HFFc6 (cell line): Measurements from ENCODE around the gene CD58. TPM values are rescaled to one million over a fixed set of nuclear protein-coding genes. Genes with fewer than 3 reads are reported as not detected.

Source experiments
- DNase-seq: peaks from one replicate; pipeline ENCODE4 v3.0.0-alpha.2; 2018
- H3K27ac Mint-ChIP-seq: 2 replicates; pipeline ENCODE4 v1.8.0; 2020; ENCODE audit warnings: mild to moderate bottlenecking, mixed read lengths
- H3K27me3 Mint-ChIP-seq: 2 replicates; pipeline ENCODE4 v1.8.0; 2021; ENCODE audit warnings: mild to moderate bottlenecking, moderate library complexity, mixed read lengths; ENCODE audit not compliant: insufficient read depth
- H3K36me3 Mint-ChIP-seq: 2 replicates; pipeline ENCODE4 v1.8.0; 2021; ENCODE audit warnings: low read depth, mixed read lengths
- H3K4me1 Mint-ChIP-seq: 2 replicates; pipeline ENCODE4 v1.8.0; 2020; ENCODE audit warnings: low read depth, mixed read lengths
- H3K4me3 Mint-ChIP-seq: 2 replicates; pipeline ENCODE4 v1.8.0; 2020; ENCODE audit warnings: mild to moderate bottlenecking, moderate library complexity, mixed read lengths
- H3K9me3 Mint-ChIP-seq: 2 replicates; pipeline ENCODE4 v1.8.0; 2020; ENCODE audit warnings: mild to moderate bottlenecking, mixed read lengths
- CTCF ChIP-seq: fragments of 200-600 bp; sonication (generic); IDR thresholded peaks from 2 replicates; pipeline ENCODE4 v1.5.0; 2021; ENCODE audit warnings: antibody characterized with exemption, mild to moderate bottlenecking
- total RNA-seq, 6 experiments: library from RNA; stranded (reverse); fragmentation: NEBNext Ultra II Directional; extraction: Animal tissue kit (Norgen Biotek cat#: 25700); gene quantifications; 2 replicates in 1 of 6; 3 replicates in 5 of 6; pipeline ENCODE4 v1.2.3, GENCODE V29; 2021

Gene CD58
- total RNA-seq, 6 experiments from 2014 or later: 6.6 to 9.5 (median 8.5) TPM

- H3K36me3 Mint-ChIP-seq: peaks cover 7% of the 10 kb centered on the region; the same call in 1 of the 2 replicates
- TF ChIP-seq CTCF: no peak
- H3K9me3 Mint-ChIP-seq: no peaks in the 10 kb centered on the region
- H3K4me1 Mint-ChIP-seq: peaks cover 56% of the 10 kb centered on the region
- H3K4me3 Mint-ChIP-seq: no peak overlapping the region
- peaks cover 6% of the 10 kb centered on the region for H3K27me3 Mint-ChIP-seq
- DNase-seq: no peak
- no peak overlapping the region for H3K27ac Mint-ChIP-seq
These were observed 78.4 kb downstream of the CD58 start for GRCh38 chr1:116492358-116492811.

GRCh38 chr1:116491700-116492357 lies 79.0 kb downstream of the CD58 start:
- H3K4me1 Mint-ChIP-seq: peaks cover 58% of the 10 kb centered on the region
- H3K27ac Mint-ChIP-seq: no peak overlapping the region
- H3K9me3 Mint-ChIP-seq: no peaks in the 10 kb centered on the region
- no peak for TF ChIP-seq CTCF
- DNase-seq: no peak
- H3K36me3 Mint-ChIP-seq: peaks cover 7% of the 10 kb centered on the region; the same call in 1 of the 2 replicates
- peaks cover 6% of the 10 kb centered on the region for H3K27me3 Mint-ChIP-seq
- no peak overlapping the region for H3K4me3 Mint-ChIP-seq

GRCh38 chr1:116490588-116490987 lies 80.2 kb downstream of the CD58 start:
- no peak for TF ChIP-seq CTCF
- Mint-ChIP-seq H3K27ac (no peak overlapping the region), H3K36me3 (peaks cover 7% of the 10 kb centered on the region; the same call in 1 of the 2 replicates), H3K9me3 (no peaks in the 10 kb centered on the region), H3K27me3 (peaks cover 4% of the 10 kb centered on the region; the same call in 1 of the 2 replicates), H3K4me1 (peaks cover 63% of the 10 kb centered on the region), H3K4me3 (no peak overlapping the region)
- no peak for DNase-seq

- H3K4me1 Mint-ChIP-seq: peaks cover 65% of the 10 kb centered on the region
- TF ChIP-seq CTCF: no peak
- DNase-seq: no peak
- no peak overlapping the region for H3K4me3 Mint-ChIP-seq
- no peak overlapping the region for H3K27ac Mint-ChIP-seq
- no peaks in the 10 kb centered on the region for H3K9me3 Mint-ChIP-seq
- peaks cover 7% of the 10 kb centered on the region; the same call in 1 of the 2 replicates for H3K36me3 Mint-ChIP-seq
- peaks cover 4% of the 10 kb centered on the region; the same call in 1 of the 2 replicates for H3K27me3 Mint-ChIP-seq
These were observed 81.6 kb downstream of the CD58 start for GRCh38 chr1:116489231-116489697.

GRCh38 chr1:116488071-116488470 lies 82.8 kb downstream of the CD58 start:
- H3K36me3 Mint-ChIP-seq: peaks cover 7% of the 10 kb centered on the region; the same call in 1 of the 2 replicates
- H3K4me1 Mint-ChIP-seq: peaks cover 74% of the 10 kb centered on the region
- H3K27ac Mint-ChIP-seq: peak overlapping the region; percentile 27; the same call in 1 of the 2 replicates
- no peak for TF ChIP-seq CTCF
- 0 out of 2 replicates have a peak overlapping the region, but pooled peaks have one; percentile 4 for H3K4me3 Mint-ChIP-seq
- peaks cover 5% of the 10 kb centered on the region; the same call in 1 of the 2 replicates for H3K27me3 Mint-ChIP-seq
- no peaks in the 10 kb centered on the region for H3K9me3 Mint-ChIP-seq
- DNase-seq: peak; percentile 28
